HFF-Myc (cell line): ENCODE results near the gene DLEC1.
A peak's percentile ranks its signal among the peaks of the same experiment; 100 is the strongest.

ENCODE experiments used
- DNase-seq: peaks from one replicate; pipeline ENCODE4 v3.0.0-alpha.2; 2011; ENCODE audit warnings: low read depth; ENCODE audit errors: extremely low read depth
- H3K4me3 ChIP-seq: replicated peaks from 2 replicates; pipeline ENCODE4 v1.5.1; 2011; ENCODE audit warnings: low read depth, mild to moderate bottlenecking, control low read depth, low read length
- CTCF ChIP-seq: IDR thresholded peaks from 2 replicates; pipeline ENCODE4 v1.5.1; 2012; ENCODE audit warnings: mild to moderate bottlenecking, low read depth, low read length, control low read depth; ENCODE audit errors: missing control alignments

The DLEC1 gene

GRCh38 chr3:38147421-38147820 lies 108.4 kb downstream of the DLEC1 start:
- no peak for DNase-seq
- no peak for TF ChIP-seq CTCF
- no peak overlapping the region for H3K4me3 ChIP-seq

GRCh38 chr3:38148311-38148882 lies 109.4 kb downstream of the DLEC1 start:
- H3K4me3 ChIP-seq = no peak overlapping the region
- no peak for TF ChIP-seq CTCF

GRCh38 chr3:38149708-38150107 lies 110.7 kb downstream of the DLEC1 start:
- no peak for DNase-seq
- TF ChIP-seq CTCF = no peak
- H3K4me3 ChIP-seq = no peak overlapping the region

More at GRCh38 chr3:38148311-38148882, 109.4 kb downstream of the DLEC1 start:
- DNase-seq = no peak

- no peak overlapping the region for H3K4me3 ChIP-seq
- TF ChIP-seq CTCF = peak; percentile 18
- no peak for DNase-seq
Observed at GRCh38 chr3:38150780-38151528, 111.9 kb downstream of the DLEC1 start.

- TF ChIP-seq CTCF = no peak
- no peak for DNase-seq
- no peak overlapping the region for H3K4me3 ChIP-seq
Observed at GRCh38 chr3:38151667-38152265, 112.8 kb downstream of the DLEC1 start.

GRCh38 chr3:38152609-38153008 lies 113.6 kb downstream of the DLEC1 start:
- DNase-seq = no peak
- H3K4me3 ChIP-seq = no peak overlapping the region
- no peak for TF ChIP-seq CTCF
